WTC11 (cell line): Measurements from ENCODE around the gene IL12RB2. TPM values are rescaled to one million over a fixed set of nuclear protein-coding genes. Genes with fewer than 3 reads are reported as not detected.

Experiments used
- ATAC-seq: fragments of 200-7000 bp; cut with Tn5 transposase; 2 replicates; pipeline ENCODE4 v1.10.0; 2021; ENCODE audit warnings: mild to moderate bottlenecking, moderate library complexity
- CTCF ChIA-PET: fragments of 300-600 bp; sonication (Branson Sonifier 250); formaldehyde crosslinking; loops from one replicate; lab custom pipeline; 2021; ENCODE audit warnings: antibody characterized with exemption; lab: Charles Lee
- POLR2A ChIA-PET: fragments of 350-600 bp; sonication (Branson Sonifier 250); formaldehyde crosslinking; loops from one replicate; lab custom pipeline; 2021; ENCODE audit warnings: antibody characterized with exemption; lab: Charles Lee
- DNase-seq: peaks from one replicate; pipeline ENCODE4 v3.0.0; 2021; ENCODE audit warnings: low spot score
- H3K27ac Mint-ChIP-seq: 2 replicates; pipeline ENCODE4 v1.8.0; 2021; ENCODE audit warnings: mixed read lengths
- H3K27me3 Mint-ChIP-seq: 2 replicates; pipeline ENCODE4 v1.8.0; 2021; ENCODE audit warnings: low read depth, mild to moderate bottlenecking, moderate library complexity, mixed read lengths
- H3K36me3 Mint-ChIP-seq: 2 replicates; pipeline ENCODE4 v1.8.0; 2021; ENCODE audit warnings: mixed read lengths
- H3K4me1 Mint-ChIP-seq: 2 replicates; pipeline ENCODE4 v1.8.0; 2022; ENCODE audit warnings: mixed read lengths
- H3K4me3 Mint-ChIP-seq: 2 replicates; pipeline ENCODE4 v1.8.0; 2021; ENCODE audit warnings: mild to moderate bottlenecking, moderate library complexity, mixed read lengths
- H3K9me3 Mint-ChIP-seq: 2 replicates; pipeline ENCODE4 v1.8.0; 2021; ENCODE audit warnings: mixed read lengths
- AR ChIP-seq: fragments of 250-450 bp; sonication (Bioruptor Pico); IDR thresholded peaks from 2 replicates; pipeline ENCODE4 v1.9.0; 2021; ENCODE audit warnings: mild to moderate bottlenecking
- ATF1 ChIP-seq: sonication (generic); formaldehyde crosslinking; IDR thresholded peaks from 2 replicates; pipeline ENCODE4 v1.8.1; 2023; ENCODE audit warnings: mild to moderate bottlenecking, moderate library complexity, missing genetic modification reagents
- ETV6 ChIP-seq: sonication (generic); formaldehyde crosslinking; IDR thresholded peaks from 2 replicates; pipeline ENCODE4 v1.8.1; 2022; ENCODE audit warnings: mild to moderate bottlenecking, missing genetic modification reagents
- GTF2I ChIP-seq: fragments of 250-450 bp; sonication (Bioruptor Pico); conservative IDR thresholded peaks from 2 replicates; pipeline ENCODE4 v1.4.0; 2021; ENCODE audit warnings: mild to moderate bottlenecking
- JUN ChIP-seq: sonication (generic); formaldehyde crosslinking; IDR thresholded peaks from 2 replicates; pipeline ENCODE4 v1.8.0; 2023; ENCODE audit warnings: mild to moderate bottlenecking, missing genetic modification reagents
- KAT7 ChIP-seq: sonication (generic); formaldehyde crosslinking; IDR thresholded peaks from 2 replicates; pipeline ENCODE4 v1.8.1; 2023; ENCODE audit warnings: missing genetic modification reagents, mild to moderate bottlenecking, borderline replicate concordance
- NFATC4 ChIP-seq: fragments of 250-450 bp; sonication (Bioruptor Pico); IDR thresholded peaks from 2 replicates; pipeline ENCODE4 v1.9.0; 2021; ENCODE audit warnings: mild to moderate bottlenecking
- USF2 ChIP-seq: sonication (generic); formaldehyde crosslinking; IDR thresholded peaks from 2 replicates; pipeline ENCODE4 v1.8.1; 2023; ENCODE audit warnings: mild to moderate bottlenecking, missing genetic modification reagents, moderate library complexity
- ZNF138 ChIP-seq: sonication (generic); formaldehyde crosslinking; conservative IDR thresholded peaks from 2 replicates; pipeline ENCODE4 v1.8.1; 2022; ENCODE audit warnings: mild to moderate bottlenecking, moderate library complexity, missing genetic modification reagents
- ZNF423 ChIP-seq: fragments of 250-450 bp; sonication (Bioruptor Pico); IDR thresholded peaks from 2 replicates; pipeline ENCODE4 v2.1.2; 2022; ENCODE audit warnings: mild to moderate bottlenecking, moderate library complexity
- ZSCAN18 ChIP-seq: fragments of 250-450 bp; sonication (Bioruptor Pico); IDR thresholded peaks from 2 replicates; pipeline ENCODE4 v2.1.2; 2022; ENCODE audit warnings: mild to moderate bottlenecking, moderate library complexity
- total RNA-seq: library from RNA; stranded (reverse); gene quantifications from 3 replicates; pipeline ENCODE4 v1.2.3, GENCODE V29; 2021
- TF ChIP-seq, protein P1 (sequence below): fragments of 250-450 bp; sonication (Bioruptor Pico); IDR thresholded peaks from 2 replicates; pipeline ENCODE4 v1.9.0; 2021; ENCODE audit warnings: mild to moderate bottlenecking, borderline replicate concordance
- TF ChIP-seq, protein P2 (sequence below): sonication (generic); formaldehyde crosslinking; conservative IDR thresholded peaks from 2 replicates; pipeline ENCODE4 v1.8.1; 2023; ENCODE audit warnings: mild to moderate bottlenecking, low read depth, missing genetic modification reagents, moderate library complexity
- TF ChIP-seq, protein P3 (sequence below): sonication (generic); formaldehyde crosslinking; IDR thresholded peaks from 2 replicates; pipeline ENCODE4 v1.8.0; 2022; ENCODE audit warnings: mild to moderate bottlenecking, missing genetic modification reagents

IL12RB2 gene
- total RNA-seq, 1 experiment from 2014 or later = 0.81 TPM

- TF ChIP-seq, protein P1, sequence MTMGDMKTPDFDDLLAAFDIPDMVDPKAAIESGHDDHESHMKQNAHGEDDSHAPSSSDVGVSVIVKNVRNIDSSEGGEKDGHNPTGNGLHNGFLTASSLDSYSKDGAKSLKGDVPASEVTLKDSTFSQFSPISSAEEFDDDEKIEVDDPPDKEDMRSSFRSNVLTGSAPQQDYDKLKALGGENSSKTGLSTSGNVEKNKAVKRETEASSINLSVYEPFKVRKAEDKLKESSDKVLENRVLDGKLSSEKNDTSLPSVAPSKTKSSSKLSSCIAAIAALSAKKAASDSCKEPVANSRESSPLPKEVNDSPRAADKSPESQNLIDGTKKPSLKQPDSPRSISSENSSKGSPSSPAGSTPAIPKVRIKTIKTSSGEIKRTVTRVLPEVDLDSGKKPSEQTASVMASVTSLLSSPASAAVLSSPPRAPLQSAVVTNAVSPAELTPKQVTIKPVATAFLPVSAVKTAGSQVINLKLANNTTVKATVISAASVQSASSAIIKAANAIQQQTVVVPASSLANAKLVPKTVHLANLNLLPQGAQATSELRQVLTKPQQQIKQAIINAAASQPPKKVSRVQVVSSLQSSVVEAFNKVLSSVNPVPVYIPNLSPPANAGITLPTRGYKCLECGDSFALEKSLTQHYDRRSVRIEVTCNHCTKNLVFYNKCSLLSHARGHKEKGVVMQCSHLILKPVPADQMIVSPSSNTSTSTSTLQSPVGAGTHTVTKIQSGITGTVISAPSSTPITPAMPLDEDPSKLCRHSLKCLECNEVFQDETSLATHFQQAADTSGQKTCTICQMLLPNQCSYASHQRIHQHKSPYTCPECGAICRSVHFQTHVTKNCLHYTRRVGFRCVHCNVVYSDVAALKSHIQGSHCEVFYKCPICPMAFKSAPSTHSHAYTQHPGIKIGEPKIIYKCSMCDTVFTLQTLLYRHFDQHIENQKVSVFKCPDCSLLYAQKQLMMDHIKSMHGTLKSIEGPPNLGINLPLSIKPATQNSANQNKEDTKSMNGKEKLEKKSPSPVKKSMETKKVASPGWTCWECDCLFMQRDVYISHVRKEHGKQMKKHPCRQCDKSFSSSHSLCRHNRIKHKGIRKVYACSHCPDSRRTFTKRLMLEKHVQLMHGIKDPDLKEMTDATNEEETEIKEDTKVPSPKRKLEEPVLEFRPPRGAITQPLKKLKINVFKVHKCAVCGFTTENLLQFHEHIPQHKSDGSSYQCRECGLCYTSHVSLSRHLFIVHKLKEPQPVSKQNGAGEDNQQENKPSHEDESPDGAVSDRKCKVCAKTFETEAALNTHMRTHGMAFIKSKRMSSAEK (CRISPR knock-in tag) = no peak
- TF ChIP-seq JUN (CRISPR knock-in tag) (no peak), NFATC4 (CRISPR knock-in tag) (no peak), ETV6 (CRISPR knock-in tag) (no peak)
- TF ChIP-seq, protein P2, sequence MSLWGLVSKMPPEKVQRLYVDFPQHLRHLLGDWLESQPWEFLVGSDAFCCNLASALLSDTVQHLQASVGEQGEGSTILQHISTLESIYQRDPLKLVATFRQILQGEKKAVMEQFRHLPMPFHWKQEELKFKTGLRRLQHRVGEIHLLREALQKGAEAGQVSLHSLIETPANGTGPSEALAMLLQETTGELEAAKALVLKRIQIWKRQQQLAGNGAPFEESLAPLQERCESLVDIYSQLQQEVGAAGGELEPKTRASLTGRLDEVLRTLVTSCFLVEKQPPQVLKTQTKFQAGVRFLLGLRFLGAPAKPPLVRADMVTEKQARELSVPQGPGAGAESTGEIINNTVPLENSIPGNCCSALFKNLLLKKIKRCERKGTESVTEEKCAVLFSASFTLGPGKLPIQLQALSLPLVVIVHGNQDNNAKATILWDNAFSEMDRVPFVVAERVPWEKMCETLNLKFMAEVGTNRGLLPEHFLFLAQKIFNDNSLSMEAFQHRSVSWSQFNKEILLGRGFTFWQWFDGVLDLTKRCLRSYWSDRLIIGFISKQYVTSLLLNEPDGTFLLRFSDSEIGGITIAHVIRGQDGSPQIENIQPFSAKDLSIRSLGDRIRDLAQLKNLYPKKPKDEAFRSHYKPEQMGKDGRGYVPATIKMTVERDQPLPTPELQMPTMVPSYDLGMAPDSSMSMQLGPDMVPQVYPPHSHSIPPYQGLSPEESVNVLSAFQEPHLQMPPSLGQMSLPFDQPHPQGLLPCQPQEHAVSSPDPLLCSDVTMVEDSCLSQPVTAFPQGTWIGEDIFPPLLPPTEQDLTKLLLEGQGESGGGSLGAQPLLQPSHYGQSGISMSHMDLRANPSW (CRISPR knock-in tag) = no peak
Measured at GRCh38 chr1:67327864-67328466, 20.3 kb downstream of the IL12RB2 start (continued).

- no peaks in the 10 kb centered on the region for H3K36me3 Mint-ChIP-seq
- CTCF ChIA-PET = interaction anchor here (1.9 to 3.5 kb wide), 2 partner anchors 15 to 121 kb away, joined by 8 to 12 read pairs; no protein-coding TSS in a partner anchor
- H3K27me3 Mint-ChIP-seq = peaks cover 8% of the 10 kb centered on the region
- TF ChIP-seq ZNF423 (CRISPR knock-in tag) (no peak), GTF2I (CRISPR knock-in tag) (no peak), KAT7 (CRISPR knock-in tag) (no peak)
- TF ChIP-seq, all 79 proteins: peak for 0
- DNase-seq = no peak
- POLR2A ChIA-PET = no interaction called here
- ATAC-seq = no peak
- peaks cover 24% of the 10 kb centered on the region for H3K4me1 Mint-ChIP-seq
- no peak overlapping the region for H3K27ac Mint-ChIP-seq
- H3K9me3 Mint-ChIP-seq = no peaks in the 10 kb centered on the region
- no peak overlapping the region for H3K4me3 Mint-ChIP-seq
Measured at GRCh38 chr1:67332653-67333529, 25.2 kb downstream of the IL12RB2 start.

GRCh38 chr1:67333603-67334002 lies 25.9 kb downstream of the IL12RB2 start:
- Mint-ChIP-seq H3K36me3 (no peaks in the 10 kb centered on the region), H3K4me1 (peaks cover 24% of the 10 kb centered on the region), H3K4me3 (no peak overlapping the region), H3K27ac (no peak overlapping the region), H3K9me3 (no peaks in the 10 kb centered on the region), H3K27me3 (peaks cover 8% of the 10 kb centered on the region)
- ChIA-PET CTCF (interaction anchor here (1.9 to 3.5 kb wide), 2 partner anchors 15 to 121 kb away, joined by 8 to 12 read pairs; no protein-coding TSS in a partner anchor), POLR2A (no interaction called here)
- DNase-seq = no peak
- ATAC-seq = no peak
- no peak for TF ChIP-seq USF2 (CRISPR knock-in tag)
- TF ChIP-seq ZSCAN18 (CRISPR knock-in tag) = no peak
- TF ChIP-seq, protein P3, sequence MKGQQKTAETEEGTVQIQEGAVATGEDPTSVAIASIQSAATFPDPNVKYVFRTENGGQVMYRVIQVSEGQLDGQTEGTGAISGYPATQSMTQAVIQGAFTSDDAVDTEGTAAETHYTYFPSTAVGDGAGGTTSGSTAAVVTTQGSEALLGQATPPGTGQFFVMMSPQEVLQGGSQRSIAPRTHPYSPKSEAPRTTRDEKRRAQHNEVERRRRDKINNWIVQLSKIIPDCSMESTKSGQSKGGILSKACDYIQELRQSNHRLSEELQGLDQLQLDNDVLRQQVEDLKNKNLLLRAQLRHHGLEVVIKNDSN (CRISPR knock-in tag) = no peak
- no peak for TF ChIP-seq ZNF138 (CRISPR knock-in tag)
- no peak for TF ChIP-seq ATF1 (CRISPR knock-in tag)
- TF ChIP-seq, protein P2 (CRISPR knock-in tag) = no peak
- no peak for TF ChIP-seq AR
